NCI-H345 (cell line): ENCODE data around the gene DLX5.

Experiments used
- DNase-seq: peaks from one replicate; lab custom pipeline; 2025; lab: John Stamatoyannopoulos, UW

Gene DLX5

DNA sequence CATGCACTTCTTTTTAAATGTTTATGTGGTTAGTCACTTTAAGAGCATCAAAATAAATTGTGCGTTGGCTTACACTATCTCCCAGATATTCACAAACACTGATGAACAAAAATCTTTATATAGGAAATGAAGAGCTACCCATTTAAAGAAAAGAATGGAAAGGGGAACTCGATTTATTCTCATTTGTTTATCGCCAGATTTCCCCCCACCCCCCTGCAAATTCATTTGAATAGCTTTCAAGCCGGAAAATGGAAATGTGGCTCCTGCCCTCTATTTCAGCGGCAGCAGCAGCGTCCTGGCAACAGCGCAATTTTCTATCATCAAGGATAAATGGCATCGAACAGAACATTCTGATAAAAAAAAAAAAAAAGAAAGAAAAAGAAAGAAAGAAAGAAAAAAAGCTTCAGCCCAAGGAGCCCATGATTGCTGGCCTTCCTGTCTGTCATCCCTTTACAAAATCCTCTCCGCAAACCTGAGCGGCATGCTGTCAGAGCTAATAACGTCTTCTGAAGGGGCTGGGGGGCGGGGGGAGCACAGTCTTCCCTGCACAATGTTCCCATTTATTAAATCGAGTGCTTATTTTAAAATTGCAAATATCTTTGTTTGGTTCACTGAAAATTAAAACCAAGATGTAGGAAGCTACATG is 33.0 kb downstream of the DLX5 start:
- DNase-seq = no peak

DNA sequence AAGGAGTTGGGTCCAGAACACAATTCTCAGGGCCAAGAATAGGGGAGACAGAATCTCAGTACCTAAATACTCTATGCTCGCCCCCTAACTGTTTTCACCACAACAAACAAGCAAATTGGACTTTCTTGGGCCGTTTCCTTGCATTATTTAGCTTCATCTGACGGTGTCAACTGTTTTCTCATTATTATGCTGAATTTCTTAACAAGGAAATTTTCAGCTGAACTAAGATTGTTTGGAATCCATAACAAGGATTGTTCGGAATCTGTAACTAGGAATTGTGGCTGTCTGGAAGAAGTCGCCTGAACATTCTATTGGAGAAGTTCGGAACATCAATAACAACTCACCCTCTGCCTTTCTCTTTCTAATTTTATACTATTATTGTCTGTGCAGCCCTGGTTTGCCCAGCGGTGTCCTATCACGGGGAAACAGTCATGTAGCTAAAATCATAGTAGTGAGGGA is 34.7 kb downstream of the DLX5 start:
- DNase-seq = no peak

DNA sequence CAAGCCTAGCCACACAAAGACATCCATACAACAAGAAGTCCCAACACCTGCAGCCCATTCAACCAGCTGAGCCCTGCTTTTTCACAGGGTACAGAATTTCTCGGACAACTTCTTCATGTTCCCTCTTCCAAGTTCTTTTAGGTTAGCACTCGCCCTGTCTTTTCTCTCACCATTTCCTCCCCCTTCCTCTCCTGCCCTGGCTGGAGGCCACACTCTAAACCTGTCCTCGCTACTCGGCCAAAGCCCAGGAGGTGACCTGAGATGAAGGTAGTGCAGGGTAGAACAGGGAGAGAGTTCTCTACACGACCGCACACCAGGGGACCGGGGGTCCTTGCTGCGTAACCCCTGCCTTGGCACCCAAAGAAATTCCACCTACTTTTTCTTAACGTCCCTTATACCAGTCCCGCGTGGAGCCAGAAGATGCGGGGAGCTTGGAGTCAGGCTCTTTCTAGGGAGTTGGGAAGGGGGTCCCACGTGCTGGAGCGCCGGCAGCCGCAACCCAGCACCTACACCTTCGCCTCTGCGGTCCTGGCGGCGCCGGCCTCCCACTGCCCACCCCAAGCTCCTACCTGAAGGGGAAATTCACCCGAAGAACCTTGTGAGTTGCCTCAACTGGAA is 35.3 kb downstream of the DLX5 start:
- DNase-seq = no peak

DNA sequence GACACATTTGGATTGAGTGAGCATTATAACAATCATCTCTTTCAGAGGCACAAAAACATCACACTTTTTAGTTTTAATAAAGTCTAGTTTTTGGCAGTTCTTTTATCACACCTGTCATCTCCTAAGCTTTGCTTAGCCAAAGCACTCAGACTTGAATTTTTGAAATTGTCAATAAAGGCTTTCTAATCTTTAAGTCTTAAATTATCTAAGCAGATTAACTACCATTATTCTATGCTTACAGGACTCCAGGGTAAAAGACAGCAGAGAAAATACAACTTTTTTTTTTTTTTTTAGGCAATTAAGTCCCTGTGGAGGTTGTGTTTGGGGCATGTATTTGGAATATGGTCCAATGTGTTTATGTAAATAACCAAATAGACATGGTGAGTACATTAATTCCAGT is 36.9 kb downstream of the DLX5 start:
- DNase-seq = no peak

DNA sequence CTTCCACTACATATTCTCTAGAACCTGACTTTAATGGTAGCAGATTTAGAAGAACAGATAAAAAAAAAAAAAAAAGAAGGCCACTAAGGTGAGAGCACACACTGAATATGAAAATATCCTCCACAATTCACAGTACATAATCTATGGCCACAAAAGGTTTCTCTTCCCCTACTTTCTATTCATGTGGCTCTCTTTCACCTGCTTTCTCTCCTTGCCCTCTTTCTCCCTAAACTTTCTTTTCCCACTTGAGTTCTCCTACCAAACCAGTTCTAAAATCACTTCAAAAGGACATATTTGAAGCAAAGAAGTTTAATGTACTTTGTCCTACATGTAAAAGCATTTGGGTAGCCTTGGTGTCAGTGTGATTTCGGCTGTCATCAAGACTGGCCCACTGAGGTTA is 37.7 kb downstream of the DLX5 start:
- DNase-seq = no peak

DNA sequence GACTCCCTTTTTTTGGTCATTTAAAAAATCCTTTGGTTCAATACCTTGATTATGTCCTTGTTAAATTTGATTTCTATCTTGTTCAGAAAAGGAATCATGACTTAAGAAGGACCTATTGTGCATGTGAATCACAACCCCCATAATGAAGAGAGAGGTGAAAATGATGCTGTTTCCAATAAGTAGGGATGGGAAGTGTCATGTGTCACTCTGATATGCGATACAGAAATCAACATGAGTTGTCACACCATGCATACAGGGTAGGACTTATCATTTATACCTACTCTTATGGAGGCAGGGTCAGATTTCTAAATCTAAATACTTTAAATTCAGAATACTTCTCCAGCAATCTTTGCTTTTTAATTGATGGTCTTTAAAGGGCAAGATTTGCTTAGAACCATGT is 38.6 kb downstream of the DLX5 start:
- no peak for DNase-seq

DNA sequence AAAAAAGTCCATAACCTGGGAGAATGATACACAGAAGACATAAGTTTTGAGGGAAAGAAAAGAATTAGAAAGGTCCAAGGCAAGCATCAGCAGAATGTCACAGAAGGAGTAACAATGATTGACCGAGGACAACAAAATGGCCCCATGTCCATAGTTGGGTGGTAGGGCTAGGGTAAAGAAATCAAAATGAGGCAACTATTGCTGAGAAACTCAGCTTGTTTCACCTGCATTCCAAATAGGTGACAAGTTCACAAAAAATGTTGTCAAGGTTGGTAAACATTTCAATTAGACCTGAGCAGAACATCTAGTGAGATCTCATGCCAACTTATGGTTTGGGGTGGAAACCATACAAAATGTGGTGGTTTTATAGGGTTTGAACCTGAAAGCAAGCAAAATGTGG is 42.0 kb downstream of the DLX5 start:
- DNase-seq = no peak

DNA sequence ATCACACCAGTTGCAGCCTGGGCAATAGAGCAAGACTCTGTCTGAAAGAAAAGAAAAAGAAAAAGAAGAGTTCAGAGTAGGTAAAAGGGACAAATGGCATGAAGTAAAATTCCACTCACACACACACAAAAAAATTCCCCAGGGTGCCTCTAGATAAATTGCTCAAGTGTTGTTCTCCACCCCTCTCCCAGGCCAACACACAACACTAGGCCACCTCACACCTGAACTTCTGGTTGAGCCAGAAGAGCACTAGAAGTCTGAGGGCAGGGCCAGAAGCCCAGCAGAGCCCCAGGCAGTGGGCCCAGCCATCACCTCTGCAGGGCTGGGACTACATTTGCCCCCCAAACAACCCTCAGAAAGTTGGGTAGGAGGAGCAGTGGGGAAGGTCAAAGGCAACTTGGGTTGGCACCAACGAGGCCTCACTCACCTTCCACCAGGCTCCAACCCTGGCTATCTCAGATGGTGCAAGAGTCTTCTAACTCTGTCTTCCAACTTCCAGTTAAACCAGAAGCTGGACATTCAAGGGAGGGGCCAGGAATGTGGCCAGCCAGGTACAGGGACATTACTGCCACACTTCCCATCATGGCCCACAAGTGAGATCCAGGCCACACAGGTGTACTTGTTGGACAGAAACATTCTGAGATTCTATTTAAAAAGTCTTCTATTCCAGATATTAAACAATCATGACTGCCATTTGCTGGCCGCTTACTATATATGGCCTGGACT is 44.9 kb downstream of the DLX5 start:
- no peak for DNase-seq

DNA sequence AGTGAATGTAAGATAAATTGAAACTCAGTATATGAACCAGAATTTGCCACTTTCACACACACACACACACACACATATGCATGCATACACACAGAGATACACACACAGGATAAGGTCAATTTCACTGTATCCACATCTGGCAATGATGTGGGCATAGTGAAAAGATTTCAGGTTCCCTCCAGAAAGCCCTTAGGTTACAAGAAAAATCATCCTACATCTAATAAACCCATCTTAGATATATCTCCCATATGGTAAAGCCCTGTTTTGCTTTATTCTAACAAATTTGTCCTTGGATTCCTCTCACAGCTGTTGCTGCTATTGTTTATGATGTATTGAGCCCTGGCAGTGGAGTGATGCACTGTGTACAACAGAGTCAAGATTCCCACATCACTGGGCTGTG is 47.2 kb downstream of the DLX5 start:
- no peak for DNase-seq

DNA sequence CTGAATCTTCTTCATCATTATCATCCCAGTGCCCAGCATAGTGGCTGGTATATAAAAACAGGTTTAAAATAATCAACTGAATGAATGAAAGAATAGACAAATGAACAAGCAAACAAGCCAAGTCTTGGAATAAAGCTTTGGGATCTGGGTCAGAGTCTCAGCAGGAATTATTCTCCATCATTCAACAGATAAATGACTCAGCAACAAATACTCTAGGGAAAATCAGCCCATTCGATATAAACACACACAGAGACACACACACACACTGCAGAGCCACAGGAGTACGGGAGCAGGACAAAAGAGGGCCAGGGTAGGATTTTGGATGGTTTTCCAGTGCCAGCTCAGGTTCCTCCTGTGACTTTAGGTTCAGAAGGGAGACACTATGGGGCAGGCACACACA is 48.5 kb downstream of the DLX5 start:
- no peak for DNase-seq

DNA sequence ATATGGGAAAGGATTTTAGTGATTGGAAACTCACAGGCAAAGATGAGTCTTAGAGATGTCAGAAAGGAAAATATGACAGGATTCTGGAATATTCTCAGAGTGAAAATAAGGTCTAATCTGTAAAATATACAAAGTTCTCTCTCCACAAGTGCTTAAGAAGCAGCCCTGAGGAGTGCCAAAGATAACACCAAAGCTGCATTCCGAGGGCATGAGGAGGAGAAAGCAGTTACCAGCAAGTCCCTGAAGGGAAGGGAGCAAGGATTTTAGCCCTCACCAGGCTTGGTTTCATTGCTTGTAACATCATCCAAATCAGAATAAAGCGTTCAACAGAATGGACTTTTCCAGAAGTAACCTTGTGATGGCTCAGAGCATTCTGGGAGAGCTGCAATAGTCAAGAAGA is 50.6 kb downstream of the DLX5 start:
- no peak for DNase-seq

DNA sequence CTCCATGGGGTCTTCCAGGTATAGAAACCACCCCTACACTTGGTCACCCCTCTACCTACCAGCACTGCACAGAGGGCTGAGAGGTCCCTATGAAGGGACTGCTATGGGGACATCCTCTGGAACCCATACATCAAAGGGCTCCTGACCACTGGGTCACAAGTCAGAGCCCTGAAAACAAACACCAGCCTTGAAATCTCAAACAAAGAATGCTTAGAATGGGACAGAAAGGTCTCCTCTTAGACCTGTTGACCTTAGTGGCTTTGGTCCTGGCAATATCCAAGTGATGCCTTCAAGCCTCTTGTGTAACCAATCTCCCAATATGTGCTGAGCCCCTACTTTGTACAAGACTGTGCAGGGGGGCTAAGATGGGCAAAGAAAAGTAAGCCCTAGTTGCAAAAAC is 53.9 kb downstream of the DLX5 start:
- DNase-seq = no peak
